HepG2 (cell line): ENCODE results near the gene NTRK2. TPM values are rescaled to one million over a fixed set of nuclear protein-coding genes. Genes with fewer than 3 reads are reported as not detected.
A peak's percentile ranks its signal among the peaks of the same experiment; 100 is the strongest.

Source experiments
- ATAC-seq: fragments of 200-7000 bp; cut with Tn5 transposase; 3 replicates; pipeline ENCODE4 v1.9.1; 2020; ENCODE audit warnings: mild to moderate bottlenecking, moderate library complexity
- BruUV-seq: library from RNA; stranded (reverse); fragments of 400-500 nt; replicated peaks from 2 replicates; lab custom pipeline; 2021; lab: Mats Ljungman, UMichigan
- CTCF ChIA-PET: fragments of 300-600 bp; formaldehyde crosslinking; extraction: SDS; loops from one replicate; lab custom pipeline; 2021; ENCODE audit warnings: low total read pairs, inconsistent platforms, low intra/inter-chr PET ratio; lab: Yijun Ruan, JAX
- POLR2A ChIA-PET: fragments of 350-600 bp; sonication (Branson Sonifier 250); formaldehyde crosslinking; loops from one replicate; lab custom pipeline; 2020; ENCODE audit warnings: antibody characterized with exemption, inconsistent platforms; lab: Yijun Ruan, JAX
- DNase-seq: peaks from one replicate; pipeline ENCODE4 v3.0.0-alpha.2; 2015; ENCODE audit warnings: low spot score
- FAIRE-seq: peaks from 3 replicates; lab custom pipeline; 2011; peaks lifted over from hg19 to GRCh38; lab: Jason Lieb, UNC
- H2AFZ ChIP-seq: one replicate; pipeline ENCODE4 v1.6.1; 2011; ENCODE audit warnings: low read length, inconsistent platforms
- H3K27ac ChIP-seq: fragments of 300-600 bp; 3 replicates; pipeline ENCODE4 v1.8.0; 2011; ENCODE audit warnings: mixed run types, mild to moderate bottlenecking, mixed read lengths, low read length, inconsistent platforms; ENCODE audit not compliant: insufficient read depth; ENCODE audit errors: extremely low read length
- H3K27me3 ChIP-seq, 2 experiments: fragments of 200-600 bp in 1 of 2; 2 replicates in 1 of 2; 3 replicates in 1 of 2; pipeline versions ENCODE4 v1.6.0 to v1.8.0; 2011; ENCODE audit warnings: low read length in 2 of 2, mild to moderate bottlenecking in 2 of 2, moderate library complexity in 2 of 2, inconsistent platforms in 1 of 2; ENCODE audit not compliant: insufficient read depth in 2 of 2, control insufficient read depth in 1 of 2
- H3K36me3 ChIP-seq, 2 experiments: fragments of 200-600 bp in 1 of 2; replicated peaks in 1 of 2; 2 replicates in 1 of 2; 3 replicates in 1 of 2; pipeline versions ENCODE4 v1.5.1 to v1.8.0; 2011; ENCODE audit warnings: low read length in 2 of 2, inconsistent platforms in 1 of 2; ENCODE audit not compliant: insufficient read depth in 2 of 2, control insufficient read depth in 1 of 2
- H3K4me1 ChIP-seq: 2 replicates; pipeline ENCODE4 v1.5.1; 2012; ENCODE audit warnings: low read length, inconsistent platforms; ENCODE audit not compliant: insufficient read depth
- H3K4me2 ChIP-seq: 2 replicates; pipeline ENCODE4 v1.6.0; 2011; ENCODE audit warnings: low read depth, low read length, inconsistent platforms
- H3K4me3 ChIP-seq, 3 experiments: fragments of 200-600 bp in 1 of 3; sonication (generic), shearing (Covaris generic) in 1 of 3; replicated peaks in 1 of 3; 2 replicates each; pipeline ENCODE4 v1.5.1; 2011 to 2016; ENCODE audit warnings: low read length in 3 of 3, inconsistent platforms in 2 of 3, low read depth in 2 of 3, mild to moderate bottlenecking in 2 of 3, control low read depth in 1 of 3, mixed read lengths in 1 of 3; ENCODE audit not compliant: insufficient read depth in 1 of 3
- H3K79me2 ChIP-seq: one replicate; pipeline ENCODE4 v1.6.1; 2011; ENCODE audit warnings: low read length, inconsistent platforms; ENCODE audit not compliant: insufficient read depth
- H3K9ac ChIP-seq: 2 replicates; pipeline ENCODE4 v1.6.0; 2011; ENCODE audit warnings: mild to moderate bottlenecking, low read depth, low read length, inconsistent platforms; ENCODE audit not compliant: insufficient read depth
- H3K9me3 ChIP-seq: 2 replicates; pipeline ENCODE4 v1.5.1; 2012; ENCODE audit warnings: mild to moderate bottlenecking, low read length
- H4K20me1 ChIP-seq: 2 replicates; pipeline ENCODE4 v1.6.0; 2011; ENCODE audit warnings: inconsistent platforms, mild to moderate bottlenecking, low read length, moderate library complexity; ENCODE audit not compliant: insufficient read depth
- ATF7 ChIP-seq, 2 experiments: fragments of 450-650 bp in 1 of 2; sonication (generic) in 1 of 2; formaldehyde crosslinking in 1 of 2; IDR thresholded peaks; 2 replicates each; pipeline versions ENCODE4 v1.4.0 to v1.6.1; 2016 to 2020; ENCODE audit warnings: antibody characterized with exemption in 1 of 2, mild to moderate bottlenecking in 1 of 2, missing genetic modification reagents in 1 of 2
- ATF7-NPFF ChIP-seq: sonication (generic); formaldehyde crosslinking; IDR thresholded peaks from 2 replicates; pipeline ENCODE4 v1.8.1; 2023; ENCODE audit warnings: mild to moderate bottlenecking, low read depth, missing genetic modification reagents, moderate library complexity
- BCLAF1 ChIP-seq: fragments of 450-650 bp; IDR thresholded peaks from 2 replicates; pipeline ENCODE4 v1.6.1; 2017; ENCODE audit warnings: mild to moderate bottlenecking
- CBFB ChIP-seq: sonication (generic); formaldehyde crosslinking; IDR thresholded peaks from 2 replicates; pipeline ENCODE4 v1.4.0; 2020; ENCODE audit warnings: missing genetic modification reagents
- CREB1 ChIP-seq, 2 experiments: fragments of 450-650 bp in 1 of 2; IDR thresholded peaks; 2 replicates each; pipeline ENCODE4 v1.6.1; 2016 to 2017; ENCODE audit warnings: control low read depth in 1 of 2, mild to moderate bottlenecking in 1 of 2, missing compliant biosample characterization in 1 of 2, missing genetic modification characterization in 1 of 2
- ELF1 ChIP-seq: sonication (generic); formaldehyde crosslinking; IDR thresholded peaks from 2 replicates; pipeline ENCODE4 v1.4.0; 2020; ENCODE audit warnings: missing genetic modification reagents
- ETV6 ChIP-seq: sonication (generic); formaldehyde crosslinking; conservative IDR thresholded peaks from 2 replicates; pipeline ENCODE4 v1.4.0; 2020; ENCODE audit warnings: missing genetic modification reagents
- FLYWCH1 ChIP-seq: sonication (generic); formaldehyde crosslinking; IDR thresholded peaks from 2 replicates; pipeline ENCODE4 v1.8.1; 2023; ENCODE audit warnings: mild to moderate bottlenecking, missing genetic modification reagents
- HNRNPLL ChIP-seq: fragments of 200-400 bp; formaldehyde crosslinking; IDR thresholded peaks from 2 replicates; pipeline ENCODE4 v1.6.1; 2017; ENCODE audit warnings: mild to moderate bottlenecking, low read depth, low read length; ENCODE audit not compliant: poor library complexity, severe bottlenecking
- MATR3 ChIP-seq: sonication (generic); formaldehyde crosslinking; IDR thresholded peaks from 2 replicates; pipeline ENCODE4 v1.4.0; 2020; ENCODE audit warnings: missing genetic modification reagents
- SMAD3 ChIP-seq: sonication (generic); formaldehyde crosslinking; IDR thresholded peaks from 2 replicates; pipeline ENCODE4 v1.4.0; 2020; ENCODE audit warnings: missing genetic modification reagents
- ZNF577 ChIP-seq: sonication (generic); formaldehyde crosslinking; IDR thresholded peaks from 2 replicates; pipeline ENCODE4 v1.4.0; 2020; ENCODE audit warnings: mild to moderate bottlenecking, low read depth, missing genetic modification reagents, borderline replicate concordance
- ZNF839 ChIP-seq: sonication (generic); formaldehyde crosslinking; IDR thresholded peaks from 2 replicates; pipeline ENCODE4 v1.4.0; 2020; ENCODE audit warnings: missing genetic modification reagents, mild to moderate bottlenecking, borderline replicate concordance
- WGBS: methylation state at CpG from one replicate; pipeline ENCODE4 v1.1.6; 2017; ENCODE audit warnings: low lambda C conversion rate; 5-methylcytosine and 5-hydroxymethylcytosine counted together
- in situ Hi-C: cut with HindIII; loops from 2 replicates; pipeline ENCODE4 v1.10.0; 2017; ENCODE audit warnings: low pct_unique_long_range_greater_than_20kb; ENCODE audit not compliant: extremely low pct_ligation_motif_present
- intact Hi-C: fragments of 100-400 bp; cut with micrococcal nuclease; formaldehyde crosslinking; loops from one replicate; pipeline ENCODE4 v1.10.0; 2022; ENCODE audit not compliant: unreplicated experiment
- polyA plus RNA-seq, 8 experiments: library from polyadenylated mRNA; depleted of rRNA in 3 of 8; stranded (reverse) in 7 of 8; unstranded in 1 of 8; fragments of >200 nt; fragmentation: Illumina TruSeq in 4 of 8; extraction: Trizol in 4 of 8; gene quantifications; 2 replicates each; pipeline versions ENCODE4 v1.2.1 to v1.2.3, GENCODE V29; 2011 to 2016; ENCODE audit warnings: low read depth in 4 of 8, missing spikeins in 1 of 8, mixed read lengths in 1 of 8; ENCODE audit not compliant: insufficient read depth in 1 of 8
- total RNA-seq, 5 experiments: library from RNA; depleted of rRNA; stranded (reverse); fragments of >200 nt; fragmentation: Illumina TruSeq; extraction: Trizol; gene quantifications; 2 replicates each; pipeline ENCODE4 v1.2.3, GENCODE V29; 2016; ENCODE audit warnings: low read depth in 1 of 5
- TF ChIP-seq, protein P1 (sequence below): sonication (generic); formaldehyde crosslinking; IDR thresholded peaks from 2 replicates; pipeline ENCODE4 v1.4.0; 2020; ENCODE audit warnings: missing genetic modification reagents
- TF ChIP-seq, protein P2 (sequence below): sonication (generic); formaldehyde crosslinking; IDR thresholded peaks from 2 replicates; pipeline ENCODE4 v1.5.1; 2020; ENCODE audit warnings: mild to moderate bottlenecking, missing genetic modification reagents, borderline replicate concordance

NTRK2 gene
- total and polyA plus RNA-seq, 2 of the 13 experiments (the other 11 are each of a cell fraction or from before 2014, with no cell fraction given), result not detected

- H3K9ac ChIP-seq, result no peak overlapping the region
- TF ChIP-seq ATF7 (IDR thresholded peaks at IDR 0.05) (peak; percentile 58), ATF7 (CRISPR knock-in tag; IDR thresholded peaks at IDR 0.05) (no peak), CBFB (CRISPR knock-in tag) (no peak), FLYWCH1 (CRISPR knock-in tag) (no peak), CREB1 (IDR thresholded peaks at IDR 0.05) (peak; percentile 84), CREB1 (CRISPR knock-in tag; IDR thresholded peaks at IDR 0.05) (no peak)
- TF ChIP-seq, protein P1, sequence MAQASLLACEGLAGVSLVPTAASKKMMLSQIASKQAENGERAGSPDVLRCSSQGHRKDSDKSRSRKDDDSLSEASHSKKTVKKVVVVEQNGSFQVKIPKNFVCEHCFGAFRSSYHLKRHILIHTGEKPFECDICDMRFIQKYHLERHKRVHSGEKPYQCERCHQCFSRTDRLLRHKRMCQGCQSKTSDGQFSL, result no peak
- H3K36me3 ChIP-seq, result no peaks in the 10 kb centered on the region
- H2AFZ ChIP-seq, result no peak overlapping the region
- ChIA-PET CTCF (no interaction called here), POLR2A (no interaction called here)
- H3K4me2 ChIP-seq, result no peak overlapping the region
- H3K27me3 ChIP-seq, result no peaks in the 10 kb centered on the region; a peak in 1 of 5 replicates
- intact Hi-C loops, result no loop called here
- no peak overlapping the region for H3K4me3 ChIP-seq
- no peaks in the 10 kb centered on the region for H3K4me1 ChIP-seq
- no peaks in the 10 kb centered on the region for H4K20me1 ChIP-seq
- H3K27ac ChIP-seq, result no peak overlapping the region
- no peaks in the 10 kb centered on the region for H3K79me2 ChIP-seq
- no peak for FAIRE-seq
- ATAC-seq, result no peak
- H3K9me3 ChIP-seq, result no peaks in the 10 kb centered on the region
- BruUV-seq, result no TSS peak
- WGBS, result 11% methylated on average over 7 of the region's 7 CpGs
- DNase-seq, result no peak
- in situ Hi-C loops, result no loop called here
Observed at GRCh38 chr9:84622981-84623380, 46.5 kb upstream of the NTRK2 start.

DNA sequence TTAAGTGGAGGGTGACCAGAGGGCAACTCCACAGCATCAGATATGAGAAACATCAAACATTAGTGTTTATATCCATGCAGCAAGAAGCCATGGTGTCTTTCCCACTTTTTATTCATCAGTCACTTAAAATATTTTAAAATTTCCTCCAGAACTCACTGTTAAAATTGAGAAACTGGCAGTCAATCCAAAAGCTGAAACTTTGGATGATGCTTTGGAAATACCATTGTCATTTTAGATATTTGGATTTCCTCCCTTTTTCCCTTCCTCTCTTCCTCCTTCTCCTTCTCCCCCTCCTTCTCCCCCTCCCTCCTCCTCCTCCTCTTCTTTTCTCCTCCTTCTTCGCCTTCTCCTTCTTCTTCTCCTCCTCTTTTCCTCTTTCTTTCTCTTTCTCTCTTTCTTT, 33.1 kb upstream of the NTRK2 start:
- Histone ChIP-seq H3K4me2 (no peak overlapping the region), H2AFZ (no peak overlapping the region), H3K9me3 (peaks cover 17% of the 10 kb centered on the region; the same call in 1 of the 2 replicates), H3K36me3 (no peaks in the 10 kb centered on the region), H4K20me1 (no peaks in the 10 kb centered on the region), H3K4me3 (no peak overlapping the region), H3K9ac (no peak overlapping the region), H3K79me2 (no peaks in the 10 kb centered on the region), H3K27me3 (no peaks in the 10 kb centered on the region), H3K27ac (no peak overlapping the region), H3K4me1 (no peaks in the 10 kb centered on the region)
- POLR2A ChIA-PET, result no interaction called here
- intact Hi-C loops, result no loop called here
- no peak for FAIRE-seq
- in situ Hi-C loops, result no loop called here
- WGBS, result 2% methylated on average over 1 of the region's 1 CpG
- TF ChIP-seq ZNF839 (no peak), HNRNPLL (no peak), ATF7-NPFF (CRISPR knock-in tag) (no peak), ZNF577 (CRISPR knock-in tag) (no peak), SMAD3 (CRISPR knock-in tag) (no peak), BCLAF1 (no peak), MATR3 (CRISPR knock-in tag) (no peak), ELF1 (CRISPR knock-in tag) (no peak), ETV6 (CRISPR knock-in tag) (no peak)
- TF ChIP-seq, protein P2, sequence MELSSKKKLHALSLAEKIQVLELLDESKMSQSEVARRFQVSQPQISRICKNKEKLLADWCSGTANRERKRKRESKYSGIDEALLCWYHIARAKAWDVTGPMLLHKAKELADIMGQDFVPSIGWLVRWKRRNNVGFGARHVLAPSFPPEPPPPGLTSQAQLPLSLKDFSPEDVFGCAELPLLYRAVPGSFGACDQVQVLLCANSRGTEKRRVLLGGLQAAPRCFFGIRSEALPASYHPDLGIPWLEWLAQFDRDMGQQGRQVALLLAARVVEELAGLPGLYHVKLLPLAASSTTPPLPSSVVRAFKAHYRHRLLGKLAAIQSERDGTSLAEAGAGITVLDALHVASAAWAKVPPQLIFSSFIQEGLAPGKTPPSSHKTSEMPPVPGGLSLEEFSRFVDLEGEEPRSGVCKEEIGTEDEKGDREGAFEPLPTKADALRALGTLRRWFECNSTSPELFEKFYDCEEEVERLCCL (CRISPR knock-in tag), result no peak
- CTCF ChIA-PET, result no interaction called here
- ATAC-seq, result no peak
- BruUV-seq, result no TSS peak
- DNase-seq, result no peak
